ENCODE measurements around the gene DLG2. TPM values are rescaled to one million over a fixed set of nuclear protein-coding genes. Genes with fewer than 3 reads are reported as not detected.

DLG2 gene
- total RNA-seq, 1 donor from 2014 or later, result 5.1 TPM

GRCh38 chr11:83725269-83725560, 1901.9 kb downstream of the DLG2 start:
- no peak overlapping the region for H3K4me3 Mint-ChIP-seq (ENCODE audit: unreplicated experiment)
- H3K36me3 Mint-ChIP-seq (ENCODE audit: low read depth, unreplicated experiment), result no peaks in the 10 kb centered on the region
- no peak for DNase-seq (ENCODE audit: low spot score)
- H3K4me1 Mint-ChIP-seq (ENCODE audit: unreplicated experiment), result peaks cover 13% of the 10 kb centered on the region
- peak overlapping the region; percentile 21 for H3K27ac Mint-ChIP-seq (ENCODE audit: unreplicated experiment)
- H3K9me3 Mint-ChIP-seq (ENCODE audit: unreplicated experiment), result no peaks in the 10 kb centered on the region
- no peaks in the 10 kb centered on the region for H3K27me3 Mint-ChIP-seq (ENCODE audit: unreplicated experiment)
- TF ChIP-seq CTCF (IDR thresholded peaks at IDR 0.05; ENCODE audit: unreplicated experiment), result no peak

GRCh38 chr11:83723999-83724398, 1903.1 kb downstream of the DLG2 start:
- TF ChIP-seq CTCF (IDR thresholded peaks at IDR 0.05; ENCODE audit: unreplicated experiment), result no peak
- DNase-seq (ENCODE audit: low spot score), result no peak
- no peaks in the 10 kb centered on the region for H3K36me3 Mint-ChIP-seq (ENCODE audit: low read depth, unreplicated experiment)
- H3K9me3 Mint-ChIP-seq (ENCODE audit: unreplicated experiment), result no peaks in the 10 kb centered on the region
- H3K4me3 Mint-ChIP-seq (ENCODE audit: unreplicated experiment), result peak overlapping the region; percentile 68
- peaks cover 13% of the 10 kb centered on the region for H3K4me1 Mint-ChIP-seq (ENCODE audit: unreplicated experiment)
- peak overlapping the region; percentile 64 for H3K27ac Mint-ChIP-seq (ENCODE audit: unreplicated experiment)
- H3K27me3 Mint-ChIP-seq (ENCODE audit: unreplicated experiment), result no peaks in the 10 kb centered on the region

DNA sequence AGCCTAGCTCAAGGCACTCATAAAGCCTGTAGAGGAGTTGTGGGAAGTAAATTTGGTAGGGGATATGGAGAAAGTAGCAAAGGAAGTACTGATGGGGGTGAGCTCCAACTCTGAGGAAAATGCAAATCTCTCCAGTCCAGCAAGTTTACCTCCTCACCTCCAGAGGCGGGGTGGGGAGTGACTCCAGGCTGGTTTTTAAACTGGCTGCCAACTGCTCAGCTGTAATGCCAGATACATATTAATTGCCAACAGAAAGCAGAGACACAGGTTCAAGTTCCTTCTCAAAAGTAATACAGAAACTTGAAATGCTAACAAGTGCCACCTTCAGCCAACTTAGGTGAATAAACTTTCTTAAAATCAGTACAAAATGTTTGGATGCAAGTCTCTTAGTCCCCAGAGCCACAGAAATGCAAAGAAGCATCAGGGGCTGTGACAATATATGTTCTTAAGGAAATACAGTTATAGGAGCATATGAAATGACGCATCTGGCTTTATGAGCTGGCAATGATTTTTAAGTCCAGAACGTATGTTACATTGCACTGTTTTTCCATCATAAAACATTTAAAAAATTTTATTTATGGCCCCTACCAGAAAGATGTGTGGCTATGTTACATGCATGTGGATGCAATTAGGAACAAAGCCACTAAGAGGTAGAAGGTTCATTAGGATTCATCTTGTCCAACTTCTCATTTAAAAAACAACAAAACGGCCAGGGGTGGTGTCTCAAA, 1904.6 kb downstream of the DLG2 start:
- Mint-ChIP-seq H3K27ac (ENCODE audit: unreplicated experiment) (no peak overlapping the region), H3K27me3 (ENCODE audit: unreplicated experiment) (no peaks in the 10 kb centered on the region), H3K4me3 (ENCODE audit: unreplicated experiment) (no peak overlapping the region), H3K4me1 (ENCODE audit: unreplicated experiment) (peaks cover 13% of the 10 kb centered on the region), H3K36me3 (ENCODE audit: low read depth, unreplicated experiment) (no peaks in the 10 kb centered on the region), H3K9me3 (ENCODE audit: unreplicated experiment) (no peaks in the 10 kb centered on the region)
- TF ChIP-seq CTCF (IDR thresholded peaks at IDR 0.05; ENCODE audit: unreplicated experiment), result no peak
- DNase-seq (ENCODE audit: low spot score), result no peak

DNA sequence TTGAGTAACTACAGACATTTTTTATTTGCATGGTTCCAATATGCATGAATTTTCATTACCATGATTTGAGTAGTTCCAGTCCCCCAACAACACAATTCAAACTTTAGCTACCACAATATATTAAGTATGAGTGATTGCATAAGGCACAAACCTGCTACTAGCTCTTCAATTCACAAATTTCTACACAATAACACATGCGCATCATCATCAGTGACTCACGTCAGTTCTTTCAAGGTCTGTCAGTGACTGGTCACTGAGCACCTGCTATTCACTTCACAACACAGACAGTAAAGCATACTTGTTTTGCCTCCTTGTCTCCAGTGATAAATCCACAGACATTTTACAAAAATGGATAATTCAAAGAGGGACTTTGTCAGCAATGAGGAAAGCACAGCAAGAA, 1905.9 kb downstream of the DLG2 start:
- Mint-ChIP-seq H3K27ac (ENCODE audit: unreplicated experiment) (no peak overlapping the region), H3K9me3 (ENCODE audit: unreplicated experiment) (no peaks in the 10 kb centered on the region), H3K27me3 (ENCODE audit: unreplicated experiment) (no peaks in the 10 kb centered on the region), H3K36me3 (ENCODE audit: low read depth, unreplicated experiment) (no peaks in the 10 kb centered on the region), H3K4me3 (ENCODE audit: unreplicated experiment) (no peak overlapping the region), H3K4me1 (ENCODE audit: unreplicated experiment) (peaks cover 13% of the 10 kb centered on the region)
- DNase-seq (ENCODE audit: low spot score), result no peak
- no peak for TF ChIP-seq CTCF (IDR thresholded peaks at IDR 0.05; ENCODE audit: unreplicated experiment)

DNA sequence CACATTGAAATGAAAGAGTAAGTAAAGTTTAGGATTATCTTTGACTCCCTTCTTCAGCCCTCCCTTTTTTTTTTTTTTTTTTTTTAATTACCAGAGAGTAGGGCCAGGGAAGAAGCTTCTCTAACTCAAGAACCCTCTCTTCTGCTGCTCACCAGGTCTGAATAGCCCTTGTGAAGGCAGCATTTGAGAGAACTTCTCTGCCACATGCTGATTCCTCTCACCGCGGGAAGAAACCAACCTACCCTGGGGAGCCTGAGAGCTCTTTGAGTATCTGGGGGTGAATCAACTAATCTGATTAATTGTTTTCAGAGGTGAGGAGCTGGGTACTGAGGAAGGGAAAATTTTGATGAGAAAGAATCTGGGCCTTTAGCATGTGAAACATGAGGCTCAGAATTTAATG, 1906.5 kb downstream of the DLG2 start:
- Mint-ChIP-seq H3K4me1 (ENCODE audit: unreplicated experiment) (peaks cover 11% of the 10 kb centered on the region), H3K9me3 (ENCODE audit: unreplicated experiment) (no peaks in the 10 kb centered on the region), H3K36me3 (ENCODE audit: low read depth, unreplicated experiment) (no peaks in the 10 kb centered on the region), H3K4me3 (ENCODE audit: unreplicated experiment) (no peak overlapping the region), H3K27ac (ENCODE audit: unreplicated experiment) (no peak overlapping the region), H3K27me3 (ENCODE audit: unreplicated experiment) (no peaks in the 10 kb centered on the region)
- no peak for TF ChIP-seq CTCF (IDR thresholded peaks at IDR 0.05; ENCODE audit: unreplicated experiment)
- no peak for DNase-seq (ENCODE audit: low spot score)
